Nephron (organoid): ENCODE measurements around the gene RPS6KA4.
A peak's percentile ranks its signal among the peaks of the same experiment; 100 is the strongest.

Source experiments
- H3K27ac Mint-ChIP-seq, 3 experiments: 2 replicates each; pipeline ENCODE4 v1.8.0; 2020; ENCODE audit warnings: mixed read lengths in 3 of 3, mild to moderate bottlenecking in 2 of 3, moderate library complexity in 1 of 3
- H3K27me3 Mint-ChIP-seq: 2 replicates; pipeline ENCODE4 v1.8.0; 2021; ENCODE audit warnings: low read depth, mild to moderate bottlenecking, moderate library complexity, mixed read lengths
- H3K36me3 Mint-ChIP-seq: 2 replicates; pipeline ENCODE4 v1.8.0; 2020; ENCODE audit warnings: low read depth, mixed read lengths
- H3K4me1 Mint-ChIP-seq: 2 replicates; pipeline ENCODE4 v1.8.0; 2020; ENCODE audit warnings: mixed read lengths
- H3K4me3 Mint-ChIP-seq, 3 experiments: 2 replicates each; pipeline ENCODE4 v1.8.0; 2020; ENCODE audit warnings: mild to moderate bottlenecking in 3 of 3, mixed read lengths in 3 of 3, moderate library complexity in 2 of 3
- H3K9me3 Mint-ChIP-seq: 2 replicates; pipeline ENCODE4 v1.8.0; 2020; ENCODE audit warnings: mixed read lengths
- CTCF ChIP-seq, 3 experiments: fragments of 200-600 bp; sonication (generic); IDR thresholded peaks; one replicate each; pipeline ENCODE4 v1.5.0; 2021; ENCODE audit warnings: antibody characterized with exemption in 3 of 3; ENCODE audit not compliant: unreplicated experiment in 3 of 3

The RPS6KA4 gene

GRCh38 chr11:64327375-64327774 lies 31.6 kb upstream of the RPS6KA4 start:
- Mint-ChIP-seq H3K4me1 (no peaks in the 10 kb centered on the region), H3K36me3 (no peaks in the 10 kb centered on the region), H3K27me3 (no peaks in the 10 kb centered on the region), H3K9me3 (no peaks in the 10 kb centered on the region), H3K4me3 (no peak overlapping the region), H3K27ac (no peak overlapping the region)
- TF ChIP-seq CTCF (IDR thresholded peaks at IDR 0.05; ENCODE audit: unreplicated experiment in 3 of 3), result no peak

GRCh38 chr11:64327993-64328392 lies 31.0 kb upstream of the RPS6KA4 start:
- H3K27ac Mint-ChIP-seq, result no peak overlapping the region

GRCh38 chr11:64330888-64331287 lies 28.1 kb upstream of the RPS6KA4 start:
- no peaks in the 10 kb centered on the region for H3K9me3 Mint-ChIP-seq
- TF ChIP-seq CTCF (IDR thresholded peaks at IDR 0.05; ENCODE audit: unreplicated experiment in 3 of 3), result no peak
- H3K27ac Mint-ChIP-seq, result no peak overlapping the region
- peaks cover 5% of the 10 kb centered on the region for H3K4me1 Mint-ChIP-seq
- H3K36me3 Mint-ChIP-seq, result no peaks in the 10 kb centered on the region
- H3K4me3 Mint-ChIP-seq, result no peak overlapping the region
- no peaks in the 10 kb centered on the region for H3K27me3 Mint-ChIP-seq

More at GRCh38 chr11:64327993-64328392, 31.0 kb upstream of the RPS6KA4 start:
- no peaks in the 10 kb centered on the region for H3K36me3 Mint-ChIP-seq
- TF ChIP-seq CTCF (IDR thresholded peaks at IDR 0.05; ENCODE audit: unreplicated experiment in 3 of 3), result no peak
- H3K4me1 Mint-ChIP-seq, result no peaks in the 10 kb centered on the region
- H3K4me3 Mint-ChIP-seq, result no peak overlapping the region
- H3K9me3 Mint-ChIP-seq, result no peaks in the 10 kb centered on the region
- H3K27me3 Mint-ChIP-seq, result no peaks in the 10 kb centered on the region

- Mint-ChIP-seq H3K9me3 (no peaks in the 10 kb centered on the region), H3K4me1 (peaks cover 5% of the 10 kb centered on the region), H3K4me3 (no peak overlapping the region), H3K27ac (no peak overlapping the region), H3K36me3 (no peaks in the 10 kb centered on the region), H3K27me3 (no peaks in the 10 kb centered on the region)
- TF ChIP-seq CTCF (IDR thresholded peaks at IDR 0.05; ENCODE audit: unreplicated experiment in 3 of 3), result peak; percentile 13 to 23 (median 20)
Observed at GRCh38 chr11:64331569-64332371, 27.2 kb upstream of the RPS6KA4 start.

- TF ChIP-seq CTCF (IDR thresholded peaks at IDR 0.05; ENCODE audit: unreplicated experiment in 3 of 3), result no peak
- Mint-ChIP-seq H3K4me1 (peaks cover 5% of the 10 kb centered on the region), H3K9me3 (no peaks in the 10 kb centered on the region), H3K27me3 (no peaks in the 10 kb centered on the region), H3K36me3 (no peaks in the 10 kb centered on the region), H3K27ac (no peak overlapping the region), H3K4me3 (no peak overlapping the region)
Observed at GRCh38 chr11:64333556-64333955, 25.4 kb upstream of the RPS6KA4 start.
